ENCODE measurements around the gene MEIOB.

MEIOB gene

DNA sequence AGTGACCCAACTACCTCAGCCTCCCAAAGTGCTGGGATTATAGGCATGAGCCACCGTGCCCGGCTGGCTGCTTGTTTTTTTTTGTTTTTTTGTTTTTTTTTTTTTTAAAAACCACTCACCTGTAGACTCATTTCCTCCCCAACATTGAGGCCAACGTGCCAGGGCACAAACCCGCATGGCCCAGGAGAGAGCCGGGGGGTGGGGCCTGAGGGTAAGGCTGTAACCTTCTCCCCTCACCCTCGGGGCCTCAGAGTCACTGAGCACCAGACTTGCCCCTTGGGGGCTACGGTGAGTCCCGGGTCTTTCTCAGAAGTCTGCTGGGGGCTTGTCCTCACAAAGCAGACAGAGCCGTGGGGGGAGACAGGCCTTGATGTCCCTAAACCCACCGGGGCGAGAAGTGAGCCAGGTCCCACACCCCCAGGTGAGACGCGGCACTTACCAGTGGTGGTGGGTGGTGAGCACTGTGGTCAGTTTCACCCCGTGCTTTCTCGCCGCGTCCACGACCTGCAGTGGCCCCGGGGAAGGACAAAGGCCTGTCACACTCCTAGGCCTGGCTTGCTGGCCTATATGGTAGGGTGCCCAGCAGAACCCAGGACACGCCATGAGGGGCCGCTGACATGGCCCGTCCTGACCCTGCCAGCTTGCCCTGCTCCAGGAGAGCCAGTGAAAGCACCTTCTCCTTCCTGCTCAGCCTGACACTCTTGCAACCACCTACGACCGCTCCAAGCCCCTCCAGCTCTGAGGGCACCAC, 49.9 kb downstream of the MEIOB start:
- TF ChIP-seq Cebpa-rat (IDR thresholded peaks at IDR 0.05): no peak
- Histone ChIP-seq H3K9me3 (no peaks in the 10 kb centered on the region), H3K4me3 (no peak overlapping the region), H3K27ac (no peak overlapping the region), H3K4me2 (no peak overlapping the region), H3K9ac (no peak overlapping the region), H3K4me1 (peaks cover 11% of the 10 kb centered on the region), H3K27me3 (no peaks in the 10 kb centered on the region), H4K20me1 (peaks cover 46% of the 10 kb centered on the region), H3K36me3 (peaks cover 59% of the 10 kb centered on the region)

- Histone ChIP-seq H3K4me1 (peaks cover 9% of the 10 kb centered on the region), H3K4me2 (no peak overlapping the region), H3K4me3 (no peak overlapping the region), H3K27me3 (no peaks in the 10 kb centered on the region), H3K27ac (no peak overlapping the region), H3K9ac (no peak overlapping the region), H4K20me1 (peaks cover 41% of the 10 kb centered on the region), H3K36me3 (peaks cover 70% of the 10 kb centered on the region), H3K9me3 (no peaks in the 10 kb centered on the region)
- no peak for TF ChIP-seq Cebpa-rat (IDR thresholded peaks at IDR 0.05)
These were observed 51.0 kb downstream of the MEIOB start for GRCh38 chr16:1820946-1821290.

- Histone ChIP-seq H3K9me3 (no peaks in the 10 kb centered on the region), H3K27me3 (no peaks in the 10 kb centered on the region), H3K4me2 (no peak overlapping the region), H4K20me1 (peaks cover 38% of the 10 kb centered on the region), H3K36me3 (peaks cover 76% of the 10 kb centered on the region), H3K4me1 (peaks cover 4% of the 10 kb centered on the region), H3K9ac (no peak overlapping the region), H3K27ac (no peak overlapping the region), H3K4me3 (no peak overlapping the region)
- no peak for TF ChIP-seq Cebpa-rat (IDR thresholded peaks at IDR 0.05)
These were observed 51.6 kb downstream of the MEIOB start for GRCh38 chr16:1820096-1820945.

- peaks cover 80% of the 10 kb centered on the region for H3K36me3 ChIP-seq
- H3K4me3 ChIP-seq: no peak overlapping the region
- H3K27ac ChIP-seq: no peak overlapping the region
- no peak for TF ChIP-seq Cebpa-rat (IDR thresholded peaks at IDR 0.05)
- H4K20me1 ChIP-seq: peaks cover 31% of the 10 kb centered on the region
- H3K9ac ChIP-seq: no peak overlapping the region
- no peaks in the 10 kb centered on the region for H3K9me3 ChIP-seq
- no peaks in the 10 kb centered on the region for H3K4me1 ChIP-seq
- H3K4me2 ChIP-seq: no peak overlapping the region
- H3K27me3 ChIP-seq: no peaks in the 10 kb centered on the region
These were observed 52.4 kb downstream of the MEIOB start for GRCh38 chr16:1819611-1820010.

DNA sequence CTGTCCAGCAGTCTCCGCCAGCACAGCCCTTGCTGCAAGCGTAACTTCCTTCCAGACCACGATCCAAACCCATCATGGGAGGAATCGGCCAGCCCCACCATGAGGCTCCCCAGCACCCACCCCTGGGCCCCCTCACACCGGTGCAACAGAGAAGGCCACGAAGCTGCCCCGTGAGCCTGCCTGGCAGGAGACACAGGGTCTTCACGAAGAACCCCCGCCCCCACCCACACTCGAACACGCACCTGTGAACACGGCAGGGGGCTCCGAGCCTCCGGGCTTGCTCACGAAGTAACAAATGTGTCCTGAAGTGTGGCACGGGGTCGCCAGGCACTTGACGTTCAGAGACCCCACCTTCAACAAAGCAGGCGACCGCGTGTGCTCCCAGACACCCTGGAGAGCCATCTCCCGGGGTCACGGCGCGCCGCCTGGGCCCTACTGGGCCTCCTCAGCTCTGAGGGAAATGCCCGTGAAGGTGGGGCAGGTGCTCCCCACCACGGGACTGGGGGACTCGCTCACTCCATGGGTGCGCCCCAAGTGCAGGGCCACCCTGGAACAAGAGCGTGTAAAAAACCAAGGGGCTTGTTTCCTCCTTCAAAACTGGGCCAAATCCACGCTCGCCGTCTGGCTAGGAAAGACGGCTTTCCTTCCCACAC, 53.0 kb downstream of the MEIOB start:
- Histone ChIP-seq H4K20me1 (peaks cover 25% of the 10 kb centered on the region), H3K9me3 (no peaks in the 10 kb centered on the region), H3K4me3 (no peak overlapping the region), H3K4me1 (no peaks in the 10 kb centered on the region), H3K27me3 (no peaks in the 10 kb centered on the region), H3K4me2 (no peak overlapping the region), H3K27ac (no peak overlapping the region), H3K36me3 (peaks cover 82% of the 10 kb centered on the region), H3K9ac (no peak overlapping the region)
- TF ChIP-seq Cebpa-rat (IDR thresholded peaks at IDR 0.05): no peak

DNA sequence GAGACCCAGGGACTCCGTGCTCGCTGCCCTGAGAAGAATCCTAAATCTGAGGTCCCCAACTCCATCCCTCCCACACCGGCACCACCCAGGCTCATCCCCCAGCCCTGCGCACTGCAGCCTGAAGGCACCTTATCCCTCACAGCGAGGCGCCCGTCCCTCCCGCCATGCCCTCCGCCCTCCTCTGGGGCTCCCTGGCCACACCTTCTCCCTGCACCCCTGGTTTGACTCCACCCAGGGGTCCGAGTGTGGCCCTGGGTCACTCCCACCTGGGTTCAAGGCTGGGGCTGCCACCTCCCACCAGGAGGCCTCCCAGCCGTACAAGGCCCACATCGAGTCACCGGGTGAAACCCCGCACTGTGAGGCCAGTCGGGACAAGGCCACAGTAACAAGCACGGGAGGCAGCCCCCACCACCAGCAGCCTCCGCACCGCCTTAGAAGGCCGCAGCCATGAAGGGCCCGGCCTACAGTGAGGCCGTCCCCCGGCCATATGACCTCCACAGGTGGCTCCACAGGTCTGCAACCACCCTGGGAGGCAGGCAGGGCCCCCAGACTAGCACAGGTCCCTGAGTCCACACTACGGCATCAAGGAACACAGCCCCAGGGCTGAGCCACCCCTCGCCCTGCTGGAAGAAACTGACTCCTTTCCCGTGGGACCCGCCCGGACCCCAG, 53.6 kb downstream of the MEIOB start:
- TF ChIP-seq Cebpa-rat (IDR thresholded peaks at IDR 0.05): no peak
- no peaks in the 10 kb centered on the region for H3K4me1 ChIP-seq
- no peaks in the 10 kb centered on the region for H3K9me3 ChIP-seq
- H3K4me3 ChIP-seq: no peak overlapping the region
- peaks cover 86% of the 10 kb centered on the region for H3K36me3 ChIP-seq
- no peaks in the 10 kb centered on the region for H3K27me3 ChIP-seq
- H3K27ac ChIP-seq: no peak overlapping the region
- H3K4me2 ChIP-seq: no peak overlapping the region
- H3K9ac ChIP-seq: no peak overlapping the region
- H4K20me1 ChIP-seq: peaks cover 22% of the 10 kb centered on the region

GRCh38 chr16:1817716-1818115, 54.2 kb downstream of the MEIOB start:
- no peak for TF ChIP-seq Cebpa-rat (IDR thresholded peaks at IDR 0.05)
- Histone ChIP-seq H4K20me1 (peaks cover 19% of the 10 kb centered on the region), H3K4me1 (peaks cover 3% of the 10 kb centered on the region; the same call in 1 of the 2 replicates), H3K27me3 (no peaks in the 10 kb centered on the region), H3K9me3 (no peaks in the 10 kb centered on the region), H3K4me3 (no peak overlapping the region), H3K9ac (no peak overlapping the region), H3K27ac (no peak overlapping the region), H3K36me3 (peaks cover 83% of the 10 kb centered on the region), H3K4me2 (no peak overlapping the region)

- no peaks in the 10 kb centered on the region for H3K27me3 ChIP-seq
- H3K9me3 ChIP-seq: no peaks in the 10 kb centered on the region
- H4K20me1 ChIP-seq: peaks cover 14% of the 10 kb centered on the region
- H3K4me2 ChIP-seq: no peak overlapping the region
- peaks cover 8% of the 10 kb centered on the region; the same call in 1 of the 2 replicates for H3K4me1 ChIP-seq
- no peak overlapping the region for H3K4me3 ChIP-seq
- no peak overlapping the region for H3K27ac ChIP-seq
- H3K36me3 ChIP-seq: peaks cover 78% of the 10 kb centered on the region
- no peak for TF ChIP-seq Cebpa-rat (IDR thresholded peaks at IDR 0.05)
- no peak overlapping the region for H3K9ac ChIP-seq
These were observed 54.7 kb downstream of the MEIOB start for GRCh38 chr16:1817276-1817589.

- peaks cover 73% of the 10 kb centered on the region for H3K36me3 ChIP-seq
- no peak overlapping the region for H3K4me3 ChIP-seq
- no peak overlapping the region for H3K4me2 ChIP-seq
- H3K9me3 ChIP-seq: no peaks in the 10 kb centered on the region
- H3K9ac ChIP-seq: no peak overlapping the region
- H3K4me1 ChIP-seq: peaks cover 9% of the 10 kb centered on the region; the same call in 1 of the 2 replicates
- no peaks in the 10 kb centered on the region for H3K27me3 ChIP-seq
- H3K27ac ChIP-seq: no peak overlapping the region
- H4K20me1 ChIP-seq: peaks cover 10% of the 10 kb centered on the region; the same call in 1 of the 2 replicates
- TF ChIP-seq Cebpa-rat (IDR thresholded peaks at IDR 0.05): no peak
These were observed 55.3 kb downstream of the MEIOB start for GRCh38 chr16:1816396-1817275.

Data from BLaER1 (cell line).